Hepatocyte (in vitro differentiated cells): ENCODE results near the gene AKAP6. TPM values are rescaled to one million over a fixed set of nuclear protein-coding genes. Genes with fewer than 3 reads are reported as not detected.

Source experiments
- DNase-seq: peaks from one replicate; pipeline ENCODE4 v3.0.0-alpha.2; 2016; ENCODE audit warnings: low spot score
- H2AFZ ChIP-seq: fragments of 200-600 bp; sonication (generic); 2 replicates; pipeline ENCODE4 v1.6.0; 2016; ENCODE audit warnings: antibody characterized with exemption, mild to moderate bottlenecking
- H3K27ac ChIP-seq: fragments of 200-600 bp; sonication (generic); 2 replicates; pipeline ENCODE4 v1.5.1; 2016; ENCODE audit warnings: mild to moderate bottlenecking
- H3K27me3 ChIP-seq: fragments of 200-600 bp; sonication (generic); 2 replicates; pipeline ENCODE4 v1.6.1; 2016
- H3K36me3 ChIP-seq: fragments of 200-600 bp; sonication (generic); replicated peaks from 2 replicates; pipeline ENCODE4 v1.5.1; 2016; ENCODE audit warnings: low read depth; ENCODE audit not compliant: insufficient read depth
- H3K4me1 ChIP-seq: fragments of 200-600 bp; sonication (generic); 2 replicates; pipeline ENCODE4 v1.5.1; 2016; ENCODE audit warnings: mild to moderate bottlenecking, moderate library complexity; ENCODE audit not compliant: insufficient read depth
- H3K4me2 ChIP-seq: fragments of 200-600 bp; sonication (generic); 2 replicates; pipeline ENCODE4 v1.6.0; 2016
- H3K4me3 ChIP-seq: fragments of 200-600 bp; sonication (generic); 2 replicates; pipeline ENCODE4 v1.5.1; 2016; ENCODE audit warnings: mild to moderate bottlenecking
- H3K79me2 ChIP-seq: fragments of 200-600 bp; sonication (generic); 2 replicates; pipeline ENCODE4 v1.6.0; 2017; ENCODE audit warnings: mild to moderate bottlenecking
- H3K9me2 ChIP-seq: fragments of 200-600 bp; sonication (generic); replicated peaks from 2 replicates; pipeline ENCODE4 v1.6.0; 2017; ENCODE audit warnings: mild to moderate bottlenecking; ENCODE audit not compliant: insufficient read depth
- H3K9me3 ChIP-seq: fragments of 200-600 bp; sonication (generic); 2 replicates; pipeline ENCODE4 v1.5.1; 2016; ENCODE audit warnings: low read depth, mild to moderate bottlenecking
- H4K20me1 ChIP-seq: fragments of 200-600 bp; sonication (generic); 2 replicates; pipeline ENCODE4 v1.6.0; 2016; ENCODE audit warnings: mild to moderate bottlenecking; ENCODE audit not compliant: insufficient read depth, poor library complexity, severe bottlenecking
- EZH2 ChIP-seq: fragments of 200-600 bp; sonication (generic); IDR thresholded peaks from 2 replicates; pipeline ENCODE4 v1.6.1; 2016; ENCODE audit warnings: antibody characterized with exemption, mild to moderate bottlenecking, borderline replicate concordance
- EZH2phosphoT487 ChIP-seq: fragments of 200-600 bp; sonication (generic); IDR thresholded peaks from one replicate; pipeline ENCODE4 v1.6.1; 2018; ENCODE audit warnings: antibody characterized with exemption, mild to moderate bottlenecking, low read depth, moderate library complexity; ENCODE audit not compliant: unreplicated experiment, severe bottlenecking
- WGBS: methylation state at CpG from one replicate; pipeline ENCODE4 v1.1.6; 2016; ENCODE audit warnings: low lambda C conversion rate; ENCODE audit errors: missing lambda C conversion rate; 5-methylcytosine and 5-hydroxymethylcytosine counted together
- polyA plus RNA-seq: library from polyadenylated mRNA; unstranded; fragments of >200 nt; fragmentation: Nextera tagmentation; extraction: Ambion mirVana; gene quantifications from 2 replicates; pipeline ENCODE4 v1.2.1, GENCODE V29; 2016
- total RNA-seq: library from RNA; depleted of rRNA; stranded (reverse); fragments of >200 nt; gene quantifications from 2 replicates; pipeline ENCODE4 v1.2.3, GENCODE V29; 2014
- TF ChIP-seq, protein P1 (sequence below): fragments of 200-600 bp; sonication (generic); IDR thresholded peaks from 2 replicates; pipeline ENCODE4 v1.5.1; 2016; ENCODE audit warnings: antibody characterized with exemption, mild to moderate bottlenecking; ENCODE audit not compliant: poor library complexity

Gene AKAP6
- total and polyA plus RNA-seq, 2 experiments from 2014 or later, result 1.1 to 2.1 TPM

DNA sequence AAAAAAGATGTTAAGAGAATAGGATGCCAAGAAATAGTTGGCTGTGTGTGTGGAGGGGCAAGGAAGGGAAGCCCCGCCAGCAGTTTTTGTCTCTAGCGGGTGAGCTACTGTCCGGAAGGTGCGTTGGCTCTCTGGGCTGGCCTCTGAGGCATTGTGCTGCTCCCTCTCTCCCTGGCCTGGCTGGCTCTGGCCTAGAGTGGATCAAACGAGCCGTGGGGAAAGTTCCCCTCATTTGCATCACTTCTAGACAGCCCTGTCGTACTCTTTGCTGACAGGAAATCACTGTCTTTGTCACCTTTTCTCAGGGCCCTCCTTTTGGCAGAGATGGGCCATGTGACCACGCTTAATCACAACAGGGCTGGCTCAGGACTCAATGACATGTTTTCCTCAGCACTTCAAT is 373.5 kb downstream of the AKAP6 start:
- no peak overlapping the region for H3K27ac ChIP-seq
- H3K27me3 ChIP-seq, result no peaks in the 10 kb centered on the region
- TF ChIP-seq, protein P1, sequence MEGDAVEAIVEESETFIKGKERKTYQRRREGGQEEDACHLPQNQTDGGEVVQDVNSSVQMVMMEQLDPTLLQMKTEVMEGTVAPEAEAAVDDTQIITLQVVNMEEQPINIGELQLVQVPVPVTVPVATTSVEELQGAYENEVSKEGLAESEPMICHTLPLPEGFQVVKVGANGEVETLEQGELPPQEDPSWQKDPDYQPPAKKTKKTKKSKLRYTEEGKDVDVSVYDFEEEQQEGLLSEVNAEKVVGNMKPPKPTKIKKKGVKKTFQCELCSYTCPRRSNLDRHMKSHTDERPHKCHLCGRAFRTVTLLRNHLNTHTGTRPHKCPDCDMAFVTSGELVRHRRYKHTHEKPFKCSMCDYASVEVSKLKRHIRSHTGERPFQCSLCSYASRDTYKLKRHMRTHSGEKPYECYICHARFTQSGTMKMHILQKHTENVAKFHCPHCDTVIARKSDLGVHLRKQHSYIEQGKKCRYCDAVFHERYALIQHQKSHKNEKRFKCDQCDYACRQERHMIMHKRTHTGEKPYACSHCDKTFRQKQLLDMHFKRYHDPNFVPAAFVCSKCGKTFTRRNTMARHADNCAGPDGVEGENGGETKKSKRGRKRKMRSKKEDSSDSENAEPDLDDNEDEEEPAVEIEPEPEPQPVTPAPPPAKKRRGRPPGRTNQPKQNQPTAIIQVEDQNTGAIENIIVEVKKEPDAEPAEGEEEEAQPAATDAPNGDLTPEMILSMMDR, result no peak
- TF ChIP-seq EZH2 (no peak), EZH2phosphoT487 (no peak)
- H3K36me3 ChIP-seq, result no peaks in the 10 kb centered on the region
- H3K4me2 ChIP-seq, result no peak overlapping the region
- no peaks in the 10 kb centered on the region for H4K20me1 ChIP-seq
- no peaks in the 10 kb centered on the region for H3K79me2 ChIP-seq
- no peak for DNase-seq
- H3K4me1 ChIP-seq, result no peaks in the 10 kb centered on the region
- 56% methylated on average over 8 of the region's 8 CpGs for whole genome bisulfite sequencing
- no peak overlapping the region for H3K4me3 ChIP-seq
- H3K9me2 ChIP-seq, result no peaks in the 10 kb centered on the region
- no peak overlapping the region for H2AFZ ChIP-seq
- no peaks in the 10 kb centered on the region for H3K9me3 ChIP-seq

DNA sequence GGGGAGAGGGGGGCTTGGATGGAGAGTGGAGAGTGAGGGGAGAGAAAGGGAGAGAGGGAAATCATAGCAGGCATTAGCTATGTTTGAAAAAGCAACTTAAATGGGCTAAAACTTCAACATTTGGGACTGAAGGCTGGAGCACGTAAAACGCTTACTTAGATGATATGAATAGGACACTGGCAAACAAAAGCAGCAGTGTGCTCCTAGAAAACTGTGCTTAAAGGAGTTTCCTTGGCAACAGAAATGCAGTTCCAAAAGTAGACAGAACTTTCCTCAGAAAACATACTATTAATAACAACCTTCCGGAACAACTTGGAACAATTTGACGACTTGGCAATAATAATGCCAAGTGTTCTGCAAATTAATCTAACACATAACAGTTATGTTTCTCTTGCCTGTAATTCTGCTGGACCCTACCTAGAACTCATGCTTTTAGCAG is 374.1 kb downstream of the AKAP6 start:
- Histone ChIP-seq H3K79me2 (no peaks in the 10 kb centered on the region), H3K4me2 (no peak overlapping the region), H3K27ac (no peak overlapping the region), H3K9me2 (no peaks in the 10 kb centered on the region), H3K4me3 (no peak overlapping the region), H3K27me3 (no peaks in the 10 kb centered on the region), H2AFZ (no peak overlapping the region), H3K4me1 (no peaks in the 10 kb centered on the region), H3K9me3 (no peaks in the 10 kb centered on the region), H3K36me3 (no peaks in the 10 kb centered on the region), H4K20me1 (no peaks in the 10 kb centered on the region)
- WGBS, result 80% methylated on average over 4 of the region's 4 CpGs
- TF ChIP-seq EZH2phosphoT487 (no peak), EZH2 (no peak)
- TF ChIP-seq, protein P1, result no peak
- no peak for DNase-seq

DNA sequence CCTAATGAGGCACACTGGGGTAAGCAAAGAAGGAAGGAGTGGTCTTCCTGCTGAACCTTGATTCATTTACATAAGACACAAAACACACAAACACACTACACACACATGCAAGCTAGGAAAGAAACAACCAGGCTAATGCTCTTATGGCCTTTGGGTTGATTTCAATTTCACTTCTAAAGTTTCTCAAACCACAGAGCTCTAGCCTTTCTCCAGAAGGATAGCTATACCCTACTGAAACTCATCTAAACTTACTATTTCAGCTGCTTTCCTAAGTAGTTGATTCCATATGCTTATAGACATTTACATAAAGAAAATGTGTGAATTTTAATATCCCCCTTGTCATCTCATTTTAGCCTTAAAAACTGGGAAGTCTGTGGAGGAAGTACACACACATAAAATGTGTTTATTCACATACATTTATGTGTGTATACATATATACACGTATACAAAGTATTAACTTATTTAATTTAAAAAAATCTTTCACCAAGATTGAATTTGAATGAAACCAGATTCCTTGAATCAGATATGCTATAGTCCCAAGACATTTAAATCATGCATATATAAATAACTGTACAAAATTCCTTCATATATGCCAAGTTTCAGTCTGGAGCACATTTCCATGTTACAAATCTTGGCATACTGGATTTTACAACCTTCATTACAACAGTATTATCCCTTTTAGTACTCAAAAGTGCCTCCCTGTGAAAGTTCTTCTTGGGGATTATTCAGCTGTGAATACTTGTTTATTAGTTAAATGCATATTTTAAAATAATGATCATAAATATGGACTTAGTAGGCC is 377.8 kb downstream of the AKAP6 start:
- WGBS, result 83% methylated on average over 1 of the region's 1 CpG
- Histone ChIP-seq H3K79me2 (no peaks in the 10 kb centered on the region), H3K27ac (no peak overlapping the region), H3K4me3 (no peak overlapping the region), H3K9me2 (no peaks in the 10 kb centered on the region), H3K4me2 (no peak overlapping the region), H3K4me1 (no peaks in the 10 kb centered on the region), H3K9me3 (no peaks in the 10 kb centered on the region), H2AFZ (no peak overlapping the region), H3K27me3 (no peaks in the 10 kb centered on the region), H4K20me1 (no peaks in the 10 kb centered on the region), H3K36me3 (no peaks in the 10 kb centered on the region)
- TF ChIP-seq EZH2phosphoT487 (no peak), EZH2 (no peak)
- TF ChIP-seq, protein P1, result no peak
- no peak for DNase-seq
